ENCODE results near the gene ZNF296. TPM values are rescaled to one million over a fixed set of nuclear protein-coding genes. Genes with fewer than 3 reads are reported as not detected.

The ZNF296 gene
- total and polyA plus RNA-seq, 2 of the 13 experiments (the other 11 are each of a cell fraction or from before 2014, with no cell fraction given): 0.26 to 0.62 TPM

- TF ChIP-seq, protein P1, sequence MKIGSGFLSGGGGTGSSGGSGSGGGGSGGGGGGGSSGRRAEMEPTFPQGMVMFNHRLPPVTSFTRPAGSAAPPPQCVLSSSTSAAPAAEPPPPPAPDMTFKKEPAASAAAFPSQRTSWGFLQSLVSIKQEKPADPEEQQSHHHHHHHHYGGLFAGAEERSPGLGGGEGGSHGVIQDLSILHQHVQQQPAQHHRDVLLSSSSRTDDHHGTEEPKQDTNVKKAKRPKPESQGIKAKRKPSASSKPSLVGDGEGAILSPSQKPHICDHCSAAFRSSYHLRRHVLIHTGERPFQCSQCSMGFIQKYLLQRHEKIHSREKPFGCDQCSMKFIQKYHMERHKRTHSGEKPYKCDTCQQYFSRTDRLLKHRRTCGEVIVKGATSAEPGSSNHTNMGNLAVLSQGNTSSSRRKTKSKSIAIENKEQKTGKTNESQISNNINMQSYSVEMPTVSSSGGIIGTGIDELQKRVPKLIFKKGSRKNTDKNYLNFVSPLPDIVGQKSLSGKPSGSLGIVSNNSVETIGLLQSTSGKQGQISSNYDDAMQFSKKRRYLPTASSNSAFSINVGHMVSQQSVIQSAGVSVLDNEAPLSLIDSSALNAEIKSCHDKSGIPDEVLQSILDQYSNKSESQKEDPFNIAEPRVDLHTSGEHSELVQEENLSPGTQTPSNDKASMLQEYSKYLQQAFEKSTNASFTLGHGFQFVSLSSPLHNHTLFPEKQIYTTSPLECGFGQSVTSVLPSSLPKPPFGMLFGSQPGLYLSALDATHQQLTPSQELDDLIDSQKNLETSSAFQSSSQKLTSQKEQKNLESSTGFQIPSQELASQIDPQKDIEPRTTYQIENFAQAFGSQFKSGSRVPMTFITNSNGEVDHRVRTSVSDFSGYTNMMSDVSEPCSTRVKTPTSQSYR (CRISPR knock-in tag; IDR thresholded peaks at IDR 0.05; ENCODE audit: borderline replicate concordance): peak; percentile 83
- 0 out of 2 replicates have a peak, but pooled peaks have one; percentile 39 for TF ChIP-seq TMF1 (CRISPR knock-in tag; IDR thresholded peaks at IDR 0.05; ENCODE audit: low read depth)
- TF ChIP-seq ZNF710 (CRISPR knock-in tag; IDR thresholded peaks at IDR 0.05; ENCODE audit: borderline replicate concordance): 0 out of 2 replicates have a peak, but pooled peaks have one; percentile 49
- no peak for TF ChIP-seq ZNF549 (CRISPR knock-in tag; IDR thresholded peaks at IDR 0.05)
- TF ChIP-seq MED1 (CRISPR knock-in tag; IDR thresholded peaks at IDR 0.05): peak; percentile 44
- TF ChIP-seq, protein P2, sequence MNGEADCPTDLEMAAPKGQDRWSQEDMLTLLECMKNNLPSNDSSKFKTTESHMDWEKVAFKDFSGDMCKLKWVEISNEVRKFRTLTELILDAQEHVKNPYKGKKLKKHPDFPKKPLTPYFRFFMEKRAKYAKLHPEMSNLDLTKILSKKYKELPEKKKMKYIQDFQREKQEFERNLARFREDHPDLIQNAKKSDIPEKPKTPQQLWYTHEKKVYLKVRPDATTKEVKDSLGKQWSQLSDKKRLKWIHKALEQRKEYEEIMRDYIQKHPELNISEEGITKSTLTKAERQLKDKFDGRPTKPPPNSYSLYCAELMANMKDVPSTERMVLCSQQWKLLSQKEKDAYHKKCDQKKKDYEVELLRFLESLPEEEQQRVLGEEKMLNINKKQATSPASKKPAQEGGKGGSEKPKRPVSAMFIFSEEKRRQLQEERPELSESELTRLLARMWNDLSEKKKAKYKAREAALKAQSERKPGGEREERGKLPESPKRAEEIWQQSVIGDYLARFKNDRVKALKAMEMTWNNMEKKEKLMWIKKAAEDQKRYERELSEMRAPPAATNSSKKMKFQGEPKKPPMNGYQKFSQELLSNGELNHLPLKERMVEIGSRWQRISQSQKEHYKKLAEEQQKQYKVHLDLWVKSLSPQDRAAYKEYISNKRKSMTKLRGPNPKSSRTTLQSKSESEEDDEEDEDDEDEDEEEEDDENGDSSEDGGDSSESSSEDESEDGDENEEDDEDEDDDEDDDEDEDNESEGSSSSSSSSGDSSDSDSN (CRISPR knock-in tag; IDR thresholded peaks at IDR 0.05): peak; percentile 43; the same call in 1 of the 2 replicates
- peak; percentile 91 for TF ChIP-seq JUND (CRISPR knock-in tag; IDR thresholded peaks at IDR 0.05)
- TF ChIP-seq SP1 (IDR thresholded peaks at IDR 0.05): no peak
- TF ChIP-seq SP1 (CRISPR knock-in tag; IDR thresholded peaks at IDR 0.05): no peak
- TF ChIP-seq MTA1 (CRISPR knock-in tag; IDR thresholded peaks at IDR 0.05; ENCODE audit: borderline replicate concordance): peak; percentile 25; the same call in 1 of the 2 replicates
- TF ChIP-seq ATAD3A (CRISPR knock-in tag; IDR thresholded peaks at IDR 0.05): no peak
- no peak for TF ChIP-seq RBM39 (IDR thresholded peaks at IDR 0.05; ENCODE audit: low read depth, low read length, poor library complexity, severe bottlenecking)
- TF ChIP-seq, protein P3, sequence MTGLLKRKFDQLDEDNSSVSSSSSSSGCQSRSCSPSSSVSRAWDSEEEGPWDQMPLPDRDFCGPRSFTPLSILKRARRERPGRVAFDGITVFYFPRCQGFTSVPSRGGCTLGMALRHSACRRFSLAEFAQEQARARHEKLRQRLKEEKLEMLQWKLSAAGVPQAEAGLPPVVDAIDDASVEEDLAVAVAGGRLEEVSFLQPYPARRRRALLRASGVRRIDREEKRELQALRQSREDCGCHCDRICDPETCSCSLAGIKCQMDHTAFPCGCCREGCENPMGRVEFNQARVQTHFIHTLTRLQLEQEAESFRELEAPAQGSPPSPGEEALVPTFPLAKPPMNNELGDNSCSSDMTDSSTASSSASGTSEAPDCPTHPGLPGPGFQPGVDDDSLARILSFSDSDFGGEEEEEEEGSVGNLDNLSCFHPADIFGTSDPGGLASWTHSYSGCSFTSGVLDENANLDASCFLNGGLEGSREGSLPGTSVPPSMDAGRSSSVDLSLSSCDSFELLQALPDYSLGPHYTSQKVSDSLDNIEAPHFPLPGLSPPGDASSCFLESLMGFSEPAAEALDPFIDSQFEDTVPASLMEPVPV (CRISPR knock-in tag; IDR thresholded peaks at IDR 0.05): 0 out of 2 replicates have a peak, but pooled peaks have one; percentile 61
- TF ChIP-seq EHMT2 (IDR thresholded peaks at IDR 0.05; ENCODE audit: borderline replicate concordance, low read depth, low read length): no peak
- peak; percentile 80 for TF ChIP-seq MYC (CRISPR knock-in tag; IDR thresholded peaks at IDR 0.05; ENCODE audit: borderline replicate concordance)
- peak; percentile 77; the same call in 1 of the 2 replicates for TF ChIP-seq SALL2 (CRISPR knock-in tag; IDR thresholded peaks at IDR 0.05)
- peak; percentile 64; the same call in 1 of the 2 replicates for TF ChIP-seq BHLHE40 (IDR thresholded peaks at IDR 0.05; ENCODE audit: low read length)
- TF ChIP-seq ZNF792 (CRISPR knock-in tag; IDR thresholded peaks at IDR 0.05): peak; percentile 77; the same call in 1 of the 2 replicates
- TF ChIP-seq ZNF543 (CRISPR knock-in tag; IDR thresholded peaks at IDR 0.05): 0 out of 2 replicates have a peak, but pooled peaks have one; percentile 42
- no peak for TF ChIP-seq ZSCAN9 (CRISPR knock-in tag; IDR thresholded peaks at IDR 0.05; ENCODE audit: borderline replicate concordance)
- TF ChIP-seq ZFP90 (CRISPR knock-in tag; IDR thresholded peaks at IDR 0.05; ENCODE audit: borderline replicate concordance): peak; percentile 80; the same call in 1 of the 2 replicates
Observed at GRCh38 chr19:45097776-45098520, 21.7 kb upstream of the ZNF296 start (continued).
